GM18867 (cell line): Measurements from ENCODE around the gene CDH4.
"Not testable (repeated sequence)": the region's sequence is repeated elsewhere in the genome, so short reads cannot be mapped to it uniquely, and the experiment has no call there.

Experiments
- ATAC-seq: cut with Tn5 transposase; IDR thresholded peaks from one replicate; pipeline ENCODE4 v1.9.1; 2021; ENCODE audit warnings: mild to moderate bottlenecking, moderate library complexity; ENCODE audit not compliant: unreplicated experiment

CDH4 gene

GRCh38 chr20:61939691-61940360 lies 687.8 kb downstream of the CDH4 start:
- ATAC-seq = no peak

DNA sequence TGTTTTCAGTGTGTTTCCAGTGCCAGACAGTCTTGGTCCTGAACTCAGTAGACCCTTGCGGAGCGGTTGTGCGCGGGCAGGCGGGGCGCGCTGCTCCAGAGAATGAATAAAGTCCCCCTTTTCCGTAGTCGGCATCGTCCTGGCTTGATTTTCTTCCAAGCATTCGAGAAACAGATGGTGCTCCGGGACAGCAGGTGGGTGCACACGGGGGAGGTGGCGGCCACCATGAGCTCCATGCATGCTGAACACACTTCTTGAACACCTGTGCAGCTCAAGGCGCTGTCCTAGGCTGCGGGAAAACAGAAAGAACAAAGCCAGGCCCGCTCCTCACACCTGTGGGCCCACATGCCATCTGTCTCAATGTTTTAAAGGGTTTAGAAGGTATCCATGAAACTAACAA lies 688.4 kb downstream of the CDH4 start:
- no peak for ATAC-seq

DNA sequence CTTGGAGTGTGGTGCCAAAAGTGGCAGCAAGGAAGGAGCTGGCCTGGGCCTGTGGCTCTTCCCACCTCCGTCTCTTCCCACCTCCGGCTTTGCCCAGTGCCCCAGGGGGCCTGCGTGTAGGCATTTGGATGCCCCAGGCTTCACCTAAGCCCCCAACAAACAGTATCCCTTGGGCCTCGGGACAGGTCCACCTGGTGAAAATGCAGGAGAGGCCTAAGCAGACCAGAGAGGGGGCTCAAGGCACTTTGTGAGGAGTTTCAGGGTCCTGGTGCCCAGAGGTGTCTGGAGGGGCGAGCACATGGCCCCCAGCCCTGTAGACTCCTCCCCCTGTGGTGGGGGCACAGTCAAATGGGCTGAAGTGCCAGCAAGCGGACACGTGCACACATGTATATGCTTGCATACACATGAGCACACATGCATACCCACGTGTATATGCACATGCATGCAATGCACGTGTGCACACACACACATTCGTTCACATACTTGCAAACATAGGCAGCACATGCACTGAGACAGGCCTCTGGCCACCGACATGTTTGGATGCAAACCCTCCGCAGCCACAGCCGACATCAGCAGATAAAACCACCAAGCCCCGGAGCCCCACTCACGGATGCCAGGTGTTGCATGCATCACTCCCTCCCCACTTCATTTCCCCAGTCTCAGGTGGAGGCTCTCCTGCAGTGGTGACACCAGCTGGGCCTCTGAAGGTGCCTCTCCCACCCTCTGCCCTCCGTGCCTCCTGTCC lies 689.1 kb downstream of the CDH4 start:
- ATAC-seq = no peak

- no peak for ATAC-seq
Measured at GRCh38 chr20:61941721-61942405, 689.8 kb downstream of the CDH4 start.

GRCh38 chr20:61942526-61942925 lies 690.5 kb downstream of the CDH4 start:
- ATAC-seq = no peak

DNA sequence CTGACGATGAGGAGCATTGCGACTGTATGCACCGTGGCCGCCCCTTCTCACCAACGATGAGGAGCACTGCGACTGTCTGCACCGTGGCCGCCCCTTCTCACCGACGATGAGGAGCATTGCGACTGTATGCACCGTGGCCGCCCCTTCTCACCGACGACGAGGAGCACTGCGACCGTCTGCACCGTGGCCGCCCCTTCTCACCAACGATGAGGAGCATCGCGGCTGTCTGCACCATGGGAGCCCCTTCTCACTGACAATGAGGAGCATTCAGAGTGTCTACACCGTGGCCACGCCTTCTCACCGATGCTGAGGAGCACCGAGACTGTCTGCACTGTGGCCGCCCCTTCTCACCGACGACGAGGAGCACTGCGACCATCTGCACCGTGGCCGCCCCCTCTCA lies 692.9 kb downstream of the CDH4 start:
- not testable (repeated sequence) for ATAC-seq

- not testable (repeated sequence) for ATAC-seq
Measured at GRCh38 chr20:61945495-61945894, 693.4 kb downstream of the CDH4 start.

DNA sequence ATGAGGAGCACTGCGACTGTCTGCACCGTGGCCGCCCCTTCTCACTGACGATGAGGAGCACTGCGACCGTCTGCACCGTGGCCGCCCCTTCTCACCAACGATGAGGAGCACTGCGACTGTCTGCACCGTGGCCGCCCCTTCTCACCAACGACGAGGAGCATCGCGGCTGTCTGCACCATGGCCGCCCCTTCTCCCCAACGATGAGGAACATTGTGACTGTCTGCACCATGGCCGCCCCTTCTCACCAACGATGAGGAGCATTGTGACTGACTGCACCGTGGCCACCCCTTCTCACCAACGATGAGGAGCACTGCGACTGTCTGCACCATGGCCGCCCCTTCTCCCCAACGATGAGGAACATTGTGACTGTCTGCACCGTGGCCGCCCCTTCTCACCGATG lies 696.0 kb downstream of the CDH4 start:
- ATAC-seq = not testable (repeated sequence)

DNA sequence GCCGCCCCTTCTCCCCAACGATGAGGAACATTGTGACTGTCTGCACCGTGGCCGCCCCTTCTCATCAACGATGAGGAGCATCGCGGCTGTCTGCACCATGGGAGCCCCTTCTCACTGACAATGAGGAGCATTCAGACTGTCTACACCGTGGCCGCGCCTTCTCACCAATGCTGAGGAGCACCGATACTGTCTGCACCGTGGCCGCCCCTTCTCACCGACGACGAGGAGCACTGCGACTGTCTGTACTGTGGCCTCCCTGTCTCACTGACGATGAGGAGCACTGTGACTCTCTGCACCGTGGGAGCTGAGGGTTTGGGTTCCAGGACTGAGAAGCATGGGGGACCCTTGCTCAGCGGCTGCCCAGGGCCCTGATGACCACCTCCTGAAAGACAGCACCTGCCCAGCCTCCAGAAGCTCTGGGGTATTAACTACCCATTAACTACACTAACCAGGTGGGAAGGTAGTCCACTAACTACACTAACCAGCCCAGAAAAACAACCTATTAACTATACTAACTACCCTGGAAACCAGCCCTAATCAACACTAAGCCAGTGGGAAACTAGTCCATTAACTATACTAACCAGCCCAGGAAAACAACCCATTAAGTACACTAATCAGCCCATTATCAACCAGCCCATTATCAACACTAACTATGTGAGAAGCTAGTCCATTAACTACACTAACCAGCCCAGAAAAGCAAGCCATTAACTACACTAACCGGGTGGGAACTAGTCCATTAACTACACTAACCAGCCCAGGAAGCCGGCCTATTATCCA lies 696.7 kb downstream of the CDH4 start:
- no peak for ATAC-seq

DNA sequence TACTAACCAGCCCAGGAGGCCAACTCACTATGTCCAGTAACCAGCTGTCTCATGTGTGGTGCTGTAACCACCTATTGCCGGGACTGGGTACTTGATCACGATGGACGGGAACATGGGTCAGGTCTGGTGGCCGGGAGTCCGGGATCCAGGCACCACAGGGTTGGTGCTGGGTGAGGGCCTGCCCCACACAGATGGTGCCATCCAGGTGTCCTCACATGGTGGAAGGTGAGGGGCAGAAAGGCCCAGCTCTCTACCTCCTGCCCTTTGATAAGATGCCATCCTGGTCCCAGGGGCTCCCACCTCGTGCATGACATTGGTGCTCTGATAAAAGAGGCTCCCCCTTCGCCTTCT lies 697.3 kb downstream of the CDH4 start:
- no peak for ATAC-seq

- ATAC-seq = no peak
Measured at GRCh38 chr20:61949714-61950640, 697.9 kb downstream of the CDH4 start.

DNA sequence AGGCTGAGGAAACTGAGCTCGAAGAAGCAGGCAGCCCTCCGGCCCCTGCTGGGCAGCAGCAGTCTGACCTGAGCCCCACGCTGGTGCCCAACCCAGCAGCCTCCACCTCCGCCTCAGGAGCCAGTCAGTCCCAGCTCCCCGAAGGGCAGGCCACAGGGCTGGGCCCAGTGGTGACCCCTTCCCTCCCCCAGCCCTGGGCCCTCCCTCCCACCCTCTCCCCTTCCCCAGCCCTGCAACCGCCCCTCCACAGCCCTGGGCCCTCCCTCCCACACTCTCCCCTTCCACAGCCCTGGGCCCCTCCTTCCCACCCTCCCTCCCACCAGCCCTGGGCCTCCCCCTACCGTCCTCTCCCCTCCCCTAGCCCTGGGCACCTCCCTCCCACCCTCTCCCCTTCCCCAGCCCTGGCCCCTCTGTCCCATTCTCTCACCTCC lies 698.6 kb downstream of the CDH4 start:
- ATAC-seq = no peak

GRCh38 chr20:61951695-61952533 lies 699.9 kb downstream of the CDH4 start:
- no peak for ATAC-seq

DNA sequence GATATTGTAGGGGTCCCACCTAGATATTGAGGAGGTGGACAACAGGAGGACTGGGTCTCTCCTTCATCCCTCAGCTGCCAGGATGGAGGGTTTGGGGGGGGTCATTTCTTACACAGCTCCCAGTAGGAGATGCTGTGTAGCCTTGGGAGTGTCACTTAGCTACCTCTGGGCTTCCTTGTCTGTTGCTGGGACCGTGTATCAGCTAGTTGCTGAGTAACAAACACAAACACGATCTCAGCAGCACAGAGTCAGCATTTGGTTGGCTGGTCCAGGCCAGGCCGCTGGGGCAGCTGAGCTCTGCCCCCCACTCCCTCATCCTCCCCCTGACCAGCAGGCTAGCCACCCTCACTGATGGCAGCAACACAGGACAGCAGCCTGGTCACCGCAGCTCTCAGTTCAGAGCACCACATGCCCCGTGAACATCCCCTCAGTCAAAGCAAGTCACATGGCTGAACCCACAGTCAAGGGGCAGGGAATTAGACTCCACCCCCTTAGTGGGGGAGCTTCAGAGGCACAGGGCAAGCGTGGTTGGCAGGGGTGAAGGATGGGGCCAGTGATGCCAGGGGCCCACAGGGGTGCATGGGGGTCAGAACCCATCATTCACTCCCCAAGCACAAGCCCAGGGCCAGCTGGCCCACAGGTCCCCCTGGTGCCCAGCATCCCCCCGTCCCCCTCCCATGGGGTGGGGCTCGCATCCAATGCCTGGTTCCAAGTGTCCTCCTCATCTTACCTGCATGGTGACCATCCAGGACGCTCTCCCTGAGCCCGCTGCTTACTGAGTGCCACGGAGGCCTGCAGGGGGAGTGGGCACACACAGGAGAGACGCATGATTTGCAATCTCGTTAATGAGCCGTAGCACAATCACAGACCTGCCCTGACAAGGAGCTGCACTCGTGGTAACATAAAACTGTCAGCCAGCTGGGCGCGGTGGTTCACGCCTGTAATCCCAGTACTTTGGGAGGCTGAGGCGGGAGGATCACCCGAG lies 701.3 kb downstream of the CDH4 start:
- ATAC-seq = no peak

DNA sequence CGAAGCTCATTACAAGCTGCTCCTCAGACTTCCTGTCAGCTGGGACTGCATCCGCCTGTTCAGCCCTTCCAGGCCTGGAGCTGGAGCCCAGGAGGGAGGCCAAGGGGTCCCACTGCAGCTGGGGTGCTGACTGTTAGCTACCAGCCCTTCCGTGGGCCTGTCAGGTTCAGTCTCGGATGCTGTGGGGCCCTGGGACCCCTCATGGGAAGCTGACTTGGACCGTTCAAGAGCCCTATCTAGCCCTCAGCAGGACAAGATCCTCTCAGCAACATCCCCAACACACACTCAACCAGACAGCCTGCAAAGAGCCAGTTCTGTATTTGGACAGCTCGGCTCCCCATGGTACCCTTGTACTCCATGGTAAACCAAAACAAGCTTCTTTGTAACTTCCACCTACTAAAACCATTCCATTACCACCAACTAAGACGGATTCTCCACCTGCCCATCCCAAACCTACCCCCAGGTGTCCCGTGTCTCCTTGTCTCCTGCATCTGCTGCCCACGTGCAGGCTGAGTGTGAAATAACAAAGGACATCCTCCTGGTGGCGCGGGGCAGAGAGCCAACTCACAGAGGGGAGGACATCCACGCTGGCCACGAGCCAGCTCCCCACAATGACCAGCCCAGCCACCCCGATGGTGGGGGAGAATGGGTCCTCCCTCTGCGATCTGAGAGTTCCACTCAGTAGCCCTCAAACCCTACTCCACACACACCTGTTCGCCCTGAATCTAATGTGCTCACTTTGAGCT lies 702.4 kb downstream of the CDH4 start:
- ATAC-seq = no peak

GRCh38 chr20:61955668-61956395 lies 703.8 kb downstream of the CDH4 start:
- ATAC-seq = no peak
